ENCODE results near the gene SGIP1.
"Not testable (repeated sequence)": the region's sequence is repeated elsewhere in the genome, so short reads cannot be mapped to it uniquely, and the experiment has no call there.

SGIP1 gene

DNA sequence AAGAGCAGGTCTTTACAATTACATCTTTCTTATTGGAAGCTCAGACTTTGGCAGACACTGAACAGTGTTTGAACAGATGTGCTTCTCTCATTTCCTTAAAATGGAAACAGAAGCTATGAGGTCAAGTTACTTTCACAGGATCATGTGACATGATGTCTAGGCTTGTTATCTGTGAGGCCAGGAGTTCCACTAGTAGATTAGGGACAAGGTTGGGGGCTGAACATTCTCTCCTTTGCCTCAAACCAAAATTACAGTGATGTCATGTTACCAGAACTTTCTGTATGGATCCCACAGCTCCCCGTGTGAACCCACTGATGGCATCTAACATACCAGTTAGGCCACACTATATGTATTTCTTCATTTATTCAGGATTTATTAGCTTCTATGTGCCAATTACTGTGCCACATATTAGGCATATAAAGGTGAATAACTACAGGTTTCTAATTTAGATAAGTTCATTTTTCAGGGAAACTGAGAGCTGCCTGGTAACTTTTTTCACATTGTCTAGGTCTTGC is 224.3 kb downstream of the SGIP1 start:
- in situ Hi-C loops (cut with HindIII; ENCODE audit: low sequenced_read_pairs), result no loop called here

DNA sequence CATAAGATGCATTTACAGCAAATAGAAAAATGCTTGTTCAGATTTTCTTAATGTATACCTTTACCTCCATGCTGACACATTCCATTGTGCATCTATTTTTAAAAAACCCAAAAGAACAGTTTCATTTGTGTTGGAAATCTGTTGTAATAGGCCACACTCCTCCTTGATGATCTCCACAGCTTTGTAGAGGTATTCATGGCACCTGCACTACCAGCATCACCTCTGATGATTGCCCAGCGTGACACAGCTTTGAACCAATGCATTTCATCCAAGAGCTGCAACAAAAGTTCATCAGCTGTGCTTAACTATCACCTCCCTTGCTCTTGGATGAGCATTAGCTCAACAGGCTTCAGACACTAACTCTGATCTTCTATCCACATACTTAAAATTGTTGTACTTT is 226.6 kb downstream of the SGIP1 start:
- in situ Hi-C loops (cut with HindIII; ENCODE audit: low sequenced_read_pairs), result no loop called here

DNA sequence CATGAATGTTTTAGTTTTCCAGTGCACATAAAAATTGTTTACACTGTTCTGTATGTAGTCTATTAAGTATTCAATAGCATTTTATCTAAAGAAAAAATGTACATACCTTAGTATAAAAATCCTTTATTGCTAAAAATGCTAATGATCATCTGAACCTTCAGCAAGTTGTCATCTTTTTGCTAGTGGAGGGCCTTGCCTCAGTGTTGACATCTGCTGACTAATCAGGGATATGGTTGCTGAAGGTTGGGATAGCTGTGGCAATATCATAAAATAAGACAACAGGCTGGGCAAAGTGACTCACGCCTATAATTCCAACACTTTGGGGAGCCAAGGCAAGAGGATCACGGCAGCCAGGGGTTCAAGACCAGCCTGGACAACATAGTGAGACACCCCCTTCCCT is 227.3 kb downstream of the SGIP1 start:
- in situ Hi-C loops (cut with HindIII; ENCODE audit: low sequenced_read_pairs), result no loop called here

DNA sequence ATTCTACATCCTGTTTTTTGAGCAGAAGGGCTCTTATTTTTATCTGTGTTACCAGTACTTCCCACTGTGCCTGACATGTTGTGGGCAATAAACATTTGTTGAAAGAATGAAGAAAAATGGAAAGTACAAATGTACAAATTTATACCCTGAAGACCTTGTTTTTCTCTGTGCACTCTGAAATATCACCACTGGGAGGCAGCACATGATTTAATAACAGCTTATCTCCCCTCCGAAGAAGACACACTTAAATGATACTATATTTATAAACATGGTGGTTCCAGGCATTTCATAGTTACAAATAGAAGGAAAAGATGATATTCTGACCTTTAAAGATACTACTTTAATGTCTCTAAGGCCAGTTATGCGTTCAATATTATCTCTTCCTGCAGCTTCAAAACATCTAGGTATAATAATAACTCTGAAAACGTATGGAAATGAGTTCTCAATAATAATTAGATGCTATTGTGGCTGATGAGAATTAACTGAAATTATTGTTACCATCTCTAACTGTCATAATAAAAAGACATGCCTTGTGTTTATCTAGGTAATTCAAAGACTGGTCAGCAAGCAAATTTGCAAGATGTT is 231.1 kb downstream of the SGIP1 start:
- in situ Hi-C loops (cut with HindIII; ENCODE audit: low sequenced_read_pairs), result no loop called here

DNA sequence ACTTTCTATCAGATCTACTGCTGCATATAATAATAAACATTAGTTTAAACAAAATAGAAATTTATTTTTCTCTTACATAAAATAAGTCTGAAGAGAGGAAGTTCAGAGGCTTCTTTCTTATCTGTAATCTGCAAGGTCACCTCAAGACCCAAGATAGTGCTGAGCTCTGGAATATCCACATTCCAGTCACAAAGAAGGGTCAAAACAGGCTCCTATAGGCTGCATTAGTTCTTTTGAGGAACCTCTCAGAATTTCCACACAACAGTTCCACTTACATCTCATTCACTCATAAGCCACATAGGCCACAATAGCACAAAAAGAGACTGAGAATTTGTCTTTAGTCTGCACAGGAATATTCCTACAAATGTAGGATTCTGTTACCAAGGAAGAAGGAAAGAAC is 233.7 kb downstream of the SGIP1 start:
- in situ Hi-C loops (cut with HindIII; ENCODE audit: low sequenced_read_pairs), result no loop called here

DNA sequence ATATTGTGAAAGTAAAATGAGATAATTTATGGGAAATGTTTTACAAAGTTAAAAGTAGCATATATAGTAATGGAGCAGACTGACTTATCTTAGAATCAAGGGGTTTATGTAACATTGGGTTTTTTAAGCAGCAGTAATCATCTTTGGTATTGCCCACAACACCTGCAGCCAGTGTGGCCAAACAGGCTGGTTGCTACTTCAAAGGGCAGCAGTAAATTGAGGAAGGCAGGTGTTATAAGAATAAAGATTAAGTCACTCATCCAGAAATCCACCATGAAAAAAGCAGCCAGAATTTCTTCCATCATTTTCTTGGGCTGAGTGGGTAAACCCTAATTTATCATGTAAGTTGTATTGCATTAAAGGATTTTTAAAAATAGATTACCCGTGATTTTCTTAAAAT is 235.0 kb downstream of the SGIP1 start:
- in situ Hi-C loops (cut with HindIII; ENCODE audit: low sequenced_read_pairs), result no loop called here

DNA sequence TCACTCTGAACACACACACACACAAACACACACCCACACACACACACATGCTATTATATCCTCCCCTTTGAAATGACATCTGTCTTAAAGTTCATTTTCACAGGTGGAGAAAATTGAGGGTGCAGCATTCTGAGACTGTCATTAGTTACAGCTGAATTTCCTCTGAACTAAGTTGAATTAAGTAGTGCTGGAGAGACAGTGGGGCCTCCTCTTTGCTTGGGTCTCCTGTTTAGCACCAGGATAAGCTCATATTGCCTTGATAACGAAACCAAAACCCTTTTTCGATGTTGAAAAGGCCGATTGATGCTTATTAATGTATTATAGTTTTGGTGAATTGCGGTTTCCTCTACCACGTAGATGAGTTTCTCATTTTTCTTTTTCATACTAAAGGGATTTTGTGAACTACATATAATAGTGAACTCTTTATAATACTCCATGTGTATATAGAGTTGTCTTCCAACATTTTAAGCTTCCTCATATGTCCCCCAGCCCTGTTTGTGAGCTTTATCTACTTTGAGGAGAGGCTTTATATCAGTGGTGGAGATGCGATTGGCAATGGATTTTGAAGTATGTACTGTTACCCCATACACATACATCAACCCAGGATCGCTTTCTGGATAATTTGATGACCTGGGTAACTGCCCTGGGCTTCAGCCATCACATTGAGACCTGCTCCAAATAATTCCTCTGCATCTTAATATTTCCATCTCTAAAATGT is 235.7 kb downstream of the SGIP1 start:
- in situ Hi-C loops (cut with HindIII; ENCODE audit: low sequenced_read_pairs), result no loop called here

DNA sequence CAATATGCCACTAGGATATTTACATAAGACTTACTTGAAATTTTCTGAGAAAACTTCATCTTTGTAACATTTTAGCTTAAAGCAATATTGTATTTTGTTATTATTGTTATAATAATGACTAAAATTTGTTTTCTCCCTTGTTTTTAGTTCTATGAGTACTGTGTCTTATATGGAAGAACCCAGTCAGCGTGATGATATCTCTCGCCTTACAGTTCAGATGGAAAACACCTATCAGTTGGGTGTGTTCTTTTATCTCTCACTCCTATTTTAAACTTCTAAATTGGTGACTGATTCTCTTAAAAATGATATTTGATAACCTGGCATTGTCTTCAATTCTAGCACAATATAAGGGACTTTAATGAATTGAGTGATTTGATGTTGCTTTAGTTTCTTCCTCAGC is 236.3 kb downstream of the SGIP1 start:
- in situ Hi-C loops (cut with HindIII; ENCODE audit: low sequenced_read_pairs), result no loop called here

DNA sequence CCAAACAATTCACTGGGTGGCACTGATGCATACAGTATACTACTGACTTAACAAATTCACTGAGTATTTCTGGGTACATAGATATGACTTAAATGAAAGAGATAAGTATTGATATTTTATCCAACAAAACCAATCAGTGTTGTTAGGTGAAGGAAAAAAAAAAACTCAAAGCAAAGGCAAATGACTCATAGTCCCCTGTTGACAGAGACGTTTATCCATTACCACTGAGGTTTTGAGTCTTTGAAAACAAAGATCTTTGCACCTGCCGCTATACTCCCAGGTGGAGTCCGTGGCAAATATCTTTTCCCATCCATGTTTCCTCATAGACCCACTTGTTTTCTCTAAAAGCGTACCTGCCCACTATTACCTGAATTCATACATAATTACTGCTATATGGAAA is 236.7 kb downstream of the SGIP1 start:
- in situ Hi-C loops (cut with HindIII; ENCODE audit: low sequenced_read_pairs), result no loop called here

DNA sequence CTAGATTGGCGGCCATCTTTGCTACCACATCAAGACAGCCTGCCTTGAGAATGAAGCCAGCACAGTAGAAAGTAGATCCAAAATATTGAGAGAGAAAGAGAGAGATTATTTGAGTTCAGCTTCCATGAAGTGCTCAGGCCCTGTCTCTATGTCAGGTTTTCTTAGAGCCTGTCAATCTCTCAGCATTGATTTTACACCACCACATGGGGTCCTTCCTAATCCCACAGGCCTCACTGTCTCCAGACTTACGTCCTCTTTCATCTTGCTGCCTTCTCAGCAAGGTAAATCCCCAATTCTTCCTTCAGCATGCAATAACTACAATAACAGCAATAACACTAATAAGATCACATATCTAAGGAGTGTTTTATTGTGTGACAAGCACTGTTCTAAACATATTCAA is 239.3 kb downstream of the SGIP1 start:
- in situ Hi-C loops (cut with HindIII; ENCODE audit: low sequenced_read_pairs), result no loop called here

DNA sequence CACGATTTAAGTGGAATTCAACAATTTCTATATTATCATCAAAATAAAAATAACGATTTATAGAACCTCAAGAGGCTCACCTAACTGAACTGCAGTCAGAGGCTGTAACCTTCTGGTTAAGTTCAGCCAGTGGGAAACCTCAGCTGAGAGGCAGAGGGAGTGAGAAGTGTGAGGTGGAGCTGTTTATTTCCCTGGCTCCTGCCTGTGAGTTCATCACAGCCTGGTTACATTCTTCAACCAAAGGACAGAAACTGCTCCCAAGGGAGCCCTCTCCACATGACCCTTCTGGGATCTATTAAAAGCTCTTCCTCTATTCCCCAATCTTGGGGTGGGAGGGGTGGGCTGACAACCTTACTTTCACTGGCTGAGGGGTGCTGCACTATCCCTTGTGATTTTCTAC is 240.5 kb downstream of the SGIP1 start:
- in situ Hi-C loops (cut with HindIII; ENCODE audit: low sequenced_read_pairs), result no loop called here

DNA sequence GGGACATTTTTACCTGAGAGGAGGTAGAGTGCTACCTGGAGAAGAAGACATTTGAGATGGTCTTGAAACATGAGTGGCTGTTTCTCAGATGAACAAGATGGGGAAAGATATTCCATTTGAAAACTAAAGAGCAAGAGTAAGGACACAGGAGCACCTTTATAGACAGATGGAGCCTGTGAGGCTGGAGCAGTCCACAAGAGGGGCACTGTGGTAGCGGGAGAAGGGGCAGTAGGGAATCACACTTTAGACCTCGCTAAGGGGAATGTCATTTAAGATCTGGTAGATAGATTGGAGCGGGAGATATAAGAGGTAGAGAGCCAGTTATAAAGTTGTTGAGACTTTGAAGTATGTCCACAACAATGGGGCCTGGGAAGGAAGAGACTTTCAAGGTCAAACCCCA is 241.7 kb downstream of the SGIP1 start:
- in situ Hi-C loops (cut with HindIII; ENCODE audit: low sequenced_read_pairs), result loop anchor here (5.0 kb wide), 1 partner anchor 82 kb away; no protein-coding TSS in a partner anchor

DNA sequence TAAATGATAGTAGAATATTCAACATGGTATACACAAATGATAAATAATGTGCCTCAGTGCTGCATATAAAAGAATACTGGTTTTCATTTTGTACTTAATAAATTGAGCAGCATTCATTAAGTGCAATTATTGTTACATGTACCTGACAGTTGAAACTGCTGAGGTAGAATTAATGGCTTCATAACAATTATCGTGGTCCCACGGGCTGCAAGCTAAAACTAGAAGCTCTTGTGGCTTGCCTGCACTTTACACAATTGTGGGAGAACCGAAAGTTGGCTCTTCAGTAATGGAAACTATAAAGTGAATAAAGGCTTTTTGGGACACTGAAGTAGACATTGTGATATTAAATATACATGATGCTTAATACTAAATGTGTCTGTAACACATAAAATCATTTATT is 243.9 kb downstream of the SGIP1 start:
- in situ Hi-C loops (cut with HindIII; ENCODE audit: low sequenced_read_pairs), result loop anchor here (5.0 kb wide), 1 partner anchor 79 kb away; no protein-coding TSS in a partner anchor

DNA sequence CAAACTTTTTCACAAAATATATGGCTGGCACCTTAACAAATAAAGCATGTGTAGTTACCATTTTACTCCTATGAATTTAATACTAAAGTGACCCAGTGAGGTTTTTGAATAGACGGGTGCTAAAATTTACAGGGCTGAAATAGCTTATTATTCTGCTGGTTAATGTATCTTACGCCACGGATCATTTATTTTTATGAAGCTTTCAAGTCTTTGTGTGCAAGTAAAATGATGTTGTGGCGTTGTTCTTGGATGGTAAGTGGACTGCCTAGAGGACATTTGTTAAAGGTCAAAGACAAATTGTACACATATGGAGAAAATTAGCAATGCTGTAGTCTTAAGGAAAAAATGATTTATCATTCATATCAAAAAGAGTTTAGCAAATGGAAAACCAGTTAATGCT is 244.3 kb downstream of the SGIP1 start:
- in situ Hi-C loops (cut with HindIII; ENCODE audit: low sequenced_read_pairs), result loop anchor here (5.0 kb wide), 1 partner anchor 79 kb away; no protein-coding TSS in a partner anchor

DNA sequence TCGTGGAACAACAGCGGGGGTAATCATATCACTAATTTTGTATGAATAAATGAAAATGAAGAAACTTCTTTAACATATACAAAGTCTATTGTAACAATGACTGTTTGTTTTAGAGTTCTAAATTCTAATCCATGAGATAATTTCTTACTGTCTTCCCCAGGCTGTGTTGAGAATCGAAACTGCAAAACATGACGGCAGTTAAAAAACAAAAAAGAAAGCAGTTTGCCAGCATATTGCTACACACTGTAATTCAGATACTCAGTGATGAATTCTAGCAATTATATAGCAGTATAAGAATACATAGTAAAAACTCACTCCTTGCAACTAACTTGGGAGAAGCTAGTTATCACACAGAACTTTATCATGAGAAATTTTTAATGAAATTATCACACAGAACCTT is 245.0 kb downstream of the SGIP1 start:
- in situ Hi-C loops (cut with HindIII; ENCODE audit: low sequenced_read_pairs), result loop anchor here (5.0 kb wide), 1 partner anchor 78 kb away; no protein-coding TSS in a partner anchor

DNA sequence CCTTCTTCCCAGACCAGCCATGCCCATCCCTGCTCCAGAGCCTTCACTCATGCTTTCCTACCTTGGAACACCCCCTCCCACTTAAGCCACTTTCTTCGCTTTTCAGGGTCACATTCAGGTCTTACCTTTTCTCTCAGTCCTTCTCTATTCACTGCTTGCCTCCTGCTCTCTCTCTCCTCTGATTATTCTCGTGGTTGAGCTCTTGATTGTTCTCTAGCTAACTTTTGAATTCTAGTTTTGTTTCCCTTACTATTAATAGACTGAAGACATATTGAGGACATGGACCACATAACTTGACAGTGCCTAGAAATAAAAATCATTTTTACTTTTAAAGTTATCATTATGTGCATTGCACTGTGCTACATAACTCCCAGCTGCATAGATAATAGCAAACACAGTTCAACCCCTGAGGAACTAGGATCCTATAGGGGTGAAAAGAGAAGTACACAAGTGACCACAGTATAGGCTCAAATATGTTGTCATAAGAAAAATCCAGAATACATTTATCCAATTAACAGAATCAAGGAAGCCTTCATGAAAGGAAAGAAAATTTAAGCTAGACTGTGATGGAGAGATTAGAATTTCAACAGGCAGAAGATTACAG is 245.6 kb downstream of the SGIP1 start:
- in situ Hi-C loops (cut with HindIII; ENCODE audit: low sequenced_read_pairs), result loop anchor here (5.0 kb wide), 1 partner anchor 78 kb away; no protein-coding TSS in a partner anchor

DNA sequence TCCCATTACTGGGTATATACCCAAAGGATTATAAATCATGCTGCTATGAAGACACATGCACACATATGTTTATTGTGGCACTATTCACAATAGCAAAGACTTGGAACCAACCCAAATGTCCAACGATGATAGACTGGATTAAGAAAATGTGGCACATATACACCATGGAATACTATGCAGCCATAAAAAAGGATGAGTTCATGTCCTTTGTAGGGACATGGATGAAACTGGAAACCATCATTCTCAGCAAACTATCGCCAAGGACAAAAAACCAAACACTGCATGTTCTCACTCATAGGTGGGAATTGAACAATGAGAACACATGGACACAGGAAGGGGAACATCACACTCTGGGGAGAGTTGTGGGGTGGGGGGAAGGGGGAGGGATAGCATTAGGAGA is 251.8 kb downstream of the SGIP1 start:
- in situ Hi-C loops (cut with HindIII; ENCODE audit: low sequenced_read_pairs), result not testable (repeated sequence)

DNA sequence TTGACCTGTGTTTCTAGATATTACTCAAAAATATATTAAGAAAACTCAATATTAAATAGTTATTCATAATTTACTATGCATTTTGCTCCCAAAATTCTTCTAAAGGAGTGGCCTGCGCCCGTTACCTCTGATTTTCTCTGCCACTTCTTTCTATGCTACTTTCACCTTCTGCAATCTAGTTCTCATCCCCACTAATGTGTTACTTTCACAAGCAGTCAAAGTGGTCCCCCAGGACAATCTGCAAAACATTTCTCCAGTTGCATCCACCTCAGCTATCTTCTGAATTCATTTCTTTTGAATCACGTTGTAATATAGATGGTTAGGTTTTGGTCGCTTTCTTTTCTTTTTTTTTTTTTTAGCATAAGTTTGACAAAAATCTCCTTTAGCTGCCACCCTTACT is 253.7 kb downstream of the SGIP1 start:
- in situ Hi-C loops (cut with HindIII; ENCODE audit: low sequenced_read_pairs), result no loop called here

DNA sequence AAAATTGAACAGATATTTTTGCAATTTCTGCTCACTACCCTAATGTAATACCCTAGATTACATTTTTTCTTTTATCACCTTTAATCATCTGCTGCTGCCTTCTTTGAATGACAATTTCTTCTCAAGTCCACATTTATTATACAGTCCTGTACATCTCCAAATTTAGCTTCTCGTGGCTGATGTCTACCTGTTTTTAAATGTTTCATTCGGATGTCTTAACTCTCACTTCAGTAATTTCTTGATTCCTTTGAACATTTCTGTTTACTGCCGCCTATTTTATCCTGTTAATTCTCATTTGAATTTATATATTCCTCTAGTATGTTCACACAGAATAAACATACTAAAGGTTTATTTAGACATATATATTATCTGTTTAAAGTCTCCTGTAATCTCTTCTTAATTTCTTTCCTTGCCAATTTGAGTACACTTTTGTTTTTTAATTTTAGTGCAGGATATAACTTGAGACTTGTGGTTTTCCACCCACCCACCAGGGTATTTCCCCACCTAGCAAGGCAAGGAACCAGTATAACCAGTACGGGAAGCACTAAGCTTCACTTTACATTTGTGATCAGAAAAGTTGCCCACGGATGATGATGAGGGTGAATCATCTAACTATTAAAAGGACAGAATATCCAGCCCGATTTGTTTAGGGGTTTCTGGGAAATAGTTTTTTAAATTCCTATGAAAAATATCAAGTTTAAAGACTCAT is 254.4 kb downstream of the SGIP1 start:
- in situ Hi-C loops (cut with HindIII; ENCODE audit: low sequenced_read_pairs), result no loop called here

DNA sequence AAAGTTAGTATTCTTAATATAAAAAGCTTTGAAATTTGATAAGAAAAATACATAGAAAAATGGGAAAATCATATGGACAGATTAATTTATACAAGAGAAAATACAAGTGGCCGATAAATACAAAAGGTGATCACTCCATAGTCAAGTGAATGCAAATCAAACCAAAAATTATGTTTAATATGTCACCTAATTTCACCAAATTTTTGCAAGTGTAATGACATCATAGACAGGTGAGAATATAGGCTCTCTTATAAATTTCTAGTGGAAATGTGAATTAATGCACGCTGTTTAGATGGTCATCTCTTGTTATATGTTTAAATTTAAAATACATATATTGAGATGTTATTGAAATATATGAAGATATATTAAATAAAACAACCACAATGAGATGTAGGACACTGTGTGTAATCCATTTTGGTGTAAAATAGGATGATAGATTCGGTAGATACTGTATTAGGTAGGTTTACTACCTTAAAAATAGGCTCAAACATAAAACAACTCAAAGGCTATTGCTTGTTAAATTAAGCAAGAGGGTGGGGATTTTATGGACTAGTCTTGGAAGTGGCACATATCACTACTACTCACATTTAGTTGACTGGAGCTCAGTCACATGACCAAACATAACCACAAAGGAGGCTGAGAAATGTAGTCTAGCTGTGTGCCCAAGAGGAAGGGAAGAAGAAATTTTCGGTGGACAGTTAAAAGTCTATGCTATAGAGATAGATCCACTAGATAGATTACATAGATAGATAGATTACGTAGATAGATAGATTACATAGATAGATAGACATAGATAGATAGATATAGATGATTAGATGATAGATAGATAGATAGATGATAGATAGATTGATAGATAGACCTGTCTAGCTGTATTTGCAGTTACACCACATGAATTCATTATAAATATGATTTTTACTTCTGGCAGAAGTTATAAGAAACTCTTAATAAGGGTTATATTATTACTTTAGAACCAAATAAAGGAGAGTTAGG is 258.0 kb downstream of the SGIP1 start:
- in situ Hi-C loops (cut with HindIII; ENCODE audit: low sequenced_read_pairs), result no loop called here

Measured in endothelial cell of hepatic sinusoid (primary cell).